Small intestine (tissue), 16 donors: ENCODE measurements around the gene TOR1A. TPM values are rescaled to one million over a fixed set of nuclear protein-coding genes. Genes with fewer than 3 reads are reported as not detected.
A peak's percentile ranks its signal among the peaks of the same experiment; 100 is the strongest.

Experiments used
- DNase-seq, 2 donors: peaks; one replicate each; pipeline versions ENCODE4 v3.0.0 to v3.0.0-alpha.2; 2013
- FAIRE-seq: peaks from 2 replicates; lab custom pipeline; 2012; peaks lifted over from hg19 to GRCh38; lab: Jason Lieb, UNC
- H3K27ac ChIP-seq, 3 donors: one replicate each; pipeline ENCODE4 v1.5.1; 2013; ENCODE audit warnings: low read length in 2 of 3, mild to moderate bottlenecking in 2 of 3, control low read depth in 1 of 3, inconsistent platforms in 1 of 3, low read depth in 1 of 3, moderate library complexity in 1 of 3
- H3K27me3 ChIP-seq, 3 donors: one replicate each; pipeline ENCODE4 v1.6.1; 2013; ENCODE audit warnings: low read length in 3 of 3, inconsistent platforms in 1 of 3; ENCODE audit not compliant: control insufficient read depth in 3 of 3, insufficient read depth in 3 of 3
- H3K36me3 ChIP-seq, 3 donors: one replicate each; pipeline ENCODE4 v1.6.1; 2013; ENCODE audit warnings: low read length in 3 of 3, inconsistent platforms in 1 of 3, low read depth in 1 of 3, mild to moderate bottlenecking in 1 of 3, moderate library complexity in 1 of 3; ENCODE audit not compliant: control insufficient read depth in 3 of 3, insufficient read depth in 2 of 3
- H3K4me1 ChIP-seq, 3 donors: one replicate each; pipeline ENCODE4 v1.6.1; 2013; ENCODE audit warnings: low read length in 2 of 3, inconsistent platforms in 1 of 3, low read depth in 1 of 3, mild to moderate bottlenecking in 1 of 3, moderate library complexity in 1 of 3; ENCODE audit not compliant: control insufficient read depth in 3 of 3, insufficient read depth in 2 of 3
- H3K4me3 ChIP-seq, 3 donors: one replicate each; pipeline ENCODE4 v1.5.1; 2013; ENCODE audit warnings: low read length in 3 of 3, control low read depth in 1 of 3, inconsistent platforms in 1 of 3, low read depth in 1 of 3, mild to moderate bottlenecking in 1 of 3, moderate library complexity in 1 of 3
- H3K9me3 ChIP-seq, 2 donors: one replicate each; pipeline ENCODE4 v1.6.1; 2013; ENCODE audit warnings: low read depth in 1 of 2, low read length in 1 of 2; ENCODE audit not compliant: control insufficient read depth in 2 of 2, insufficient read depth in 1 of 2
- WGBS, 3 donors: extraction: QIAGEN DNeasy Blood & Tissue Kit; methylation state at CpG; one replicate each; pipeline ENCODE4 v1.1.7; 2013; 5-methylcytosine and 5-hydroxymethylcytosine counted together
- long read RNA-seq, 10 donors: transcript quantifications; one replicate each; lab custom pipeline, GENCODE V29; 2026
- polyA plus RNA-seq, 4 donors: library from polyadenylated mRNA; stranded (reverse) in 3 of 4; unstranded in 1 of 4; fragments of 200-250 nt in 3 of 4; fragments of 120-200 nt in 1 of 4; gene quantifications; one replicate each; pipeline versions ENCODE4 v1.2.1 to v1.2.3, GENCODE V29; 2013
- donor health status: healthy with polysubstance abuse.
- donor health status: control.
- donor health status: control.
- donor health status: Bipolar disorder and iron deficiency.
- donor health status: healthy.

The TOR1A gene, protein sequence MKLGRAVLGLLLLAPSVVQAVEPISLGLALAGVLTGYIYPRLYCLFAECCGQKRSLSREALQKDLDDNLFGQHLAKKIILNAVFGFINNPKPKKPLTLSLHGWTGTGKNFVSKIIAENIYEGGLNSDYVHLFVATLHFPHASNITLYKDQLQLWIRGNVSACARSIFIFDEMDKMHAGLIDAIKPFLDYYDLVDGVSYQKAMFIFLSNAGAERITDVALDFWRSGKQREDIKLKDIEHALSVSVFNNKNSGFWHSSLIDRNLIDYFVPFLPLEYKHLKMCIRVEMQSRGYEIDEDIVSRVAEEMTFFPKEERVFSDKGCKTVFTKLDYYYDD
- 10 to 100 TPM; 16.3 to 31.2 (median 23.1) TPM for polyA plus RNA-seq
- long read RNA-seq, donor 1, transcript TOR1A-201 (5 exons, 2,076 nt), result major isoform, 26 of 28 reads
- long read RNA-seq, donor 1, partial matches to known transcripts, result 0 of 28 reads
- long read RNA-seq, donor 1, other reads (novel, unspliced or antisense), result 0 of 28 reads
- long read RNA-seq, donor 2, transcript TOR1A-201 (5 exons, 2,076 nt), result major isoform, 5 of 5 reads
- long read RNA-seq, donor 2, partial matches to known transcripts, result 0 of 5 reads
- long read RNA-seq, donor 2, other reads (novel, unspliced or antisense), result 0 of 5 reads
- long read RNA-seq, donor 3, partial matches to known transcripts, result 0 of 3 reads
- long read RNA-seq, donor 3, other reads (novel, unspliced or antisense), result 0 of 3 reads
- long read RNA-seq, donor 4, result 0 reads
- long read RNA-seq, donor 5, partial matches to known transcripts, result 0 of 4 reads
- long read RNA-seq, donor 5, other reads (novel, unspliced or antisense), result 0 of 4 reads
- long read RNA-seq, donor 6, transcript TOR1A-201 (5 exons, 2,076 nt), result major isoform, 16 of 16 reads
- long read RNA-seq, donor 6, partial matches to known transcripts, result 0 of 16 reads
- long read RNA-seq, donor 6, other reads (novel, unspliced or antisense), result 0 of 16 reads
- long read RNA-seq, donor 7, result 0 reads
- long read RNA-seq, donor 8, partial matches to known transcripts, result 0 of 3 reads
- long read RNA-seq, donor 8, other reads (novel, unspliced or antisense), result 0 of 3 reads
- long read RNA-seq, donor 9, partial matches to known transcripts, result 0 of 1 reads
- long read RNA-seq, donor 9, other reads (novel, unspliced or antisense), result 0 of 1 reads
- long read RNA-seq, donor 10, transcript TOR1A-201 (5 exons, 2,076 nt), result major isoform, 10 of 20 reads
- long read RNA-seq, donor 10, partial matches to known transcripts, result 10 of 20 reads
- long read RNA-seq, donor 10, other reads (novel, unspliced or antisense), result 0 of 20 reads

DNA sequence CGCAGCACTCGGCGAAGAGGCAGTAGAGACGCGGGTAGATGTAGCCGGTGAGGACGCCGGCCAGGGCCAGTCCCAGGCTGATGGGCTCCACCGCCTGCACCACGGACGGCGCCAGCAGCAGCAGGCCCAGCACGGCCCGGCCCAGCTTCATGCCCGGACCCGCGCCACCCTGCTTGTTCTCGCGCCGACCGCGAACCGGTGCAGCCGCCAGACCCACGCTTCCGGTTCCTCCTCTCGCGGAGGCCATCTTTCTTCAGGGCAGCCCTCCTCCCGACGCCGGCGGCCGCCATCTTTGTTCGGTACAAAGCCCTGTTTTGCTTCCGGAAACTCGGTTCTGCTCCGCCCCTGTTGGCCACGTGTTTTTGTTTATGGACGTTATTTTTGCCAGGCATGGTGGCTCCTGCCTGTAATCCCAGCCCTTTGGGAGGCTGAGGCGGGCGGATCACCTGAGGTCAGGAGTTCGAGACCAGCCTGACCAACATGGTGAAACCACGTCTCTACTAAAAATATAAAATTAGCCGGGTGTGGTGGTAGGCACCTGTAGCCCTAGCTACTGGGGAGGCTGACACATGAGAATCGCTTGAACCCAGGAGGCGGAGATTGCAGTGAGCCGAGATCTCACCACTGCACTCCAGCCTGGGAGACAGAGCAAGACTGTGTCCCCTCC is at the start of gene TOR1A:
TOR1A (minus strand) TSS at position 202 of the 667 bp plus-strand sequence; CDS start at position 151, 51 bp downstream.
- 1 to 4% (median 3%) methylated on average over 29 to 47 of the region's 47 CpGs for WGBS, 3 donors
- Histone ChIP-seq H3K27ac (peak within 1 kb of the TSS; percentile 28 to 63 (median 48)), H3K4me1 (peaks cover 0 to 8% (median 5%) of the 10 kb centered on the region in 3 donors), H3K27me3 (no peaks in the 10 kb centered on the region), H3K4me3 (peak within 1 kb of the TSS; percentile 65 to 93 (median 83)), H3K36me3 (peaks cover 10 to 50% (median 13%) of the 10 kb centered on the region in 3 donors), H3K9me3 (no peaks in the 10 kb centered on the region)
- FAIRE-seq (no peak), DNase-seq (peak; percentile 94 to 96)

DNA sequence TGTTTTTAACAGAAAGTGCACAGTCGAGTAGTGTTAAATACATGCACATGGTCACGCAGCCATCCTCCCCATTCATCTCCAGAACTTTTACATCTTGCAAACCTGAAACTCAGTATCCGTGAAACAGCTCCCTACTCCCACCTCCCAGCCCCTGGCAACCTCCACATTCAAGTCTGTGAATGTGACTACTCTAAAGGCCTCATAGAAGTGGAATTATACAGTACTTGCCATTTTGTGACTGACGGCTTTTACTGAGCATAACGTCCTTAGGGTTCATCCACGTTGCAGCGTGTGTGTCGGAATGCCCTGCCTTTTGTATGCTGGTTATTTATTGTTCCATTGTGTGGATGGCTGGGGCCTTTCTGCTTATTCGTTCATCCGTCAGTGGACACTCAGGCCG is 47.1 kb upstream of the TOR1A start:
- Histone ChIP-seq H3K4me1 (no peaks in the 10 kb centered on the region), H3K36me3 (peaks cover 0 to 71% (median 5%) of the 10 kb centered on the region in 3 donors), H3K9me3 (no peaks in the 10 kb centered on the region), H3K27ac (no peak overlapping the region), H3K27me3 (no peaks in the 10 kb centered on the region), H3K4me3 (no peak overlapping the region)
- DNase-seq, result no peak
- WGBS, 3 donors, result 92 to 97% (median 96%) methylated on average over 10 to 11 of the region's 11 CpGs
- no peak for FAIRE-seq

DNA sequence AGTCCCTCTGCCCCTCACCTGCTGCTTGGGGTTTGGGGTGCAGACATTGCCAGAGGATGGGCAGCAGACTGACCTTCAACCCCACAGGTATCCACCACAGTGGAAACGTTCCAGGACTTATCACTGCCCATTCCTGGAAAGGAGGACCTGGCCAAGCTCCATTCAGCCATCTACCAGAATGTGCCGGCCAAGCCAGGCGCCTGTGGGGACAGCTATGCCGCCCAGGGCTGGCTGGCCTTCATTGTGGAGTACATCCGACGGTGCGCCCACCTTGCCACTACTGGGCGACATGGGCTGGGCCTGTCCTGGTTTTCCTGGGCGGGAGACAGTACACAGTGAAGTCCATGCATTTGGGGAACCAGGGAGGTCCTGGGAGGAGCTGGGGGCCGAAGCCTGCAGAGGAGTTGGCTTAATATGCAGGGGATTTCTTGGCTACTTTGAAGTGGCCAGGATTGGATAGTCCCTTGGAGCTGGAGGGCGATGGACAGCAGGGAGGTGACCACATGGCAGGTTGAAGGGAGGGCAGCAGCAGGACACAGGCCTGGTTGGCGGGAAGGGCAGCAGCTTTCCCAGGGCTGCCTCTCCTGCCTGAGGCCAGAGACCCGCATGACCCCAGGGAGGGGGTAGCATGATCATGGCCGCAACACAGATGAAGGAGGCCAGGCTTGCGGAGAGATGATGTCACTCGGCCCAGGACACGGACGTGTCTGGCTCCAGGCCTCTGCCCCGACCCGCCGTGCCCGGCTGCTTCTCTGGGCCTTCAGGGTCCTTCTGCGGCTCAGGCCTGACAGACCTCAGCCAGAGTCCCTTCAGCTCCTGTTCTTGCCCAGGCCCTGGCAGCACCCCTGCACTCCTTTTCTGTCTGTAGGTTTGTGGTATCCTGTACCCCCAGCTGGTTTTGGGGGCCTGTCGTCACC is 45.9 kb upstream of the TOR1A start:
- DNase-seq (no peak), FAIRE-seq (no peak)
- WGBS, 3 donors, result 92 to 94% (median 93%) methylated on average over 23 to 24 of the region's 24 CpGs
- Histone ChIP-seq H3K36me3 (peaks cover 0 to 71% (median 3%) of the 10 kb centered on the region in 3 donors), H3K4me3 (no peak overlapping the region), H3K27me3 (no peaks in the 10 kb centered on the region), H3K9me3 (no peaks in the 10 kb centered on the region), H3K27ac (peak overlapping the region in 2 of 3 donors; percentile 43 to 72), H3K4me1 (no peaks in the 10 kb centered on the region)

DNA sequence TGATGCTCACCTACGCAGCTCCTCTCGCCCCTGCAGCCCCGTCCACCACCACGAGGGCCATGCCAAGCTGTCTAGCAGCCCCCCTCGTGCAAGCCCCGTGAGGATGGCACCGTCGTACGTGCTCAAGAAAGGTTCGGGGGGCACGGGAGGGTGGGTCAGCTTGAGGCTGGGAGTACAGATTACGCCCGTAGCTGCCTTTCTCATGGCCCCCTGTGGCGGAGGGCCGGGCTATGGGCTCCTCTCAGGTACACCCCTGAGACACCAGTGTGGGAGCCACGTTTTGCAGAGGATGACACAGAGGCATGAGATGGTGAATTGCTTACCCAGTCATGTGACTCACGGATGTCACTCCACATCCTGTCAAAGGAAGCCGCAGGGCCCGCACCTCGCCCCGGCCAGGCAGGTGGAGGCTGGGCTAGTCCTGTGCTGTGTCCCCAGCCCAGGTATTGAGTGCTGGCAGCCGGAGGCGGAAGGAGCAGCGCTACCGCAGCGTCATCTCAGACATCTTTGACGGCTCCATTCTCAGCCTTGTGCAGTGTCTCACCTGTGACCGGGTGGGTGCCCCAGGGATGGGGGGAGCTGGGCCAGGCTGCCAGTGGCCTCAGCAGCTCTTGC is 45.0 kb upstream of the TOR1A start:
- peak in 1 of 2 donors; percentile 73 for DNase-seq
- Histone ChIP-seq H3K4me1 (no peaks in the 10 kb centered on the region), H3K27me3 (no peaks in the 10 kb centered on the region), H3K36me3 (peaks cover 0 to 65% (median 3%) of the 10 kb centered on the region in 3 donors), H3K27ac (peak overlapping the region in 2 of 3 donors; percentile 60 to 74), H3K9me3 (no peaks in the 10 kb centered on the region), H3K4me3 (no peak overlapping the region)
- WGBS, 3 donors, result 70 to 79% (median 77%) methylated on average over 23 to 28 of the region's 28 CpGs
- FAIRE-seq, result no peak

DNA sequence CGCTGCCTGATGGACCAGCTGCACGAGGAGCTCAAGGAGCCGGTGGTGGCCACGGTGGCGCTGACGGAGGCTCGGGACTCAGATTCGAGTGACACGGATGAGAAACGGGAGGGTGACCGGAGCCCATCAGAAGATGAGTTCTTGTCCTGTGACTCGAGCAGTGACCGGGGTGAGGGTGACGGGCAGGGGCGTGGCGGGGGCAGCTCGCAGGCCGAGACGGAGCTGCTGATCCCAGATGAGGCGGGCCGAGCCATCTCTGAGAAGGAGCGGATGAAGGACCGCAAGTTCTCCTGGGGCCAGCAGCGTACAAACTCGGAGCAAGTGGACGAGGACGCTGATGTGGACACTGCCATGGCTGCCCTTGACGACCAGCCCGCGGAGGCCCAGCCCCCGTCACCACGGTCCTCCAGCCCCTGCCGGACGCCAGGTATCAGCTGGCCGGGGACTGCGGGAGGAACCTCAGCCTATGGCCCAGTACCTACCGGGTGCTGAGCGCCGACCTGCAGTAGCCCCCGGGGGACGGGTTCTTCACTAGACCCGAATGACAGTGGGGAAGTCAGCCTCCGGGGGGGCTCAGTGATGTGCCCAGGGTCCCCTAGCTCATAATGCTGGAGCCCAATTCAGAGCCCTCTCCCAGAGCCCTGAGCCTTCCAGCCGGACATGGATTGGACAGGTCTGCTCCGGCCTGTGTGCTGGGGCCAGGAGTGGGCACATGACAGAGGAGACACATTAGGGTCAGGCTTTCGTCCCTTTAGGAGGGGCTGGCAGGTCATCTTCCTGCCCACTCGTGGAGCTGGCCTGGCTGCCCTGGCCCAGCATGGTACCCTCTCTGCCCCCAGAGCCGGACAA is 44.3 kb upstream of the TOR1A start:
- 89 to 91% (median 89%) methylated on average over 46 to 48 of the region's 48 CpGs for WGBS, 3 donors
- no peaks in the 10 kb centered on the region for H3K27me3 ChIP-seq

DNA sequence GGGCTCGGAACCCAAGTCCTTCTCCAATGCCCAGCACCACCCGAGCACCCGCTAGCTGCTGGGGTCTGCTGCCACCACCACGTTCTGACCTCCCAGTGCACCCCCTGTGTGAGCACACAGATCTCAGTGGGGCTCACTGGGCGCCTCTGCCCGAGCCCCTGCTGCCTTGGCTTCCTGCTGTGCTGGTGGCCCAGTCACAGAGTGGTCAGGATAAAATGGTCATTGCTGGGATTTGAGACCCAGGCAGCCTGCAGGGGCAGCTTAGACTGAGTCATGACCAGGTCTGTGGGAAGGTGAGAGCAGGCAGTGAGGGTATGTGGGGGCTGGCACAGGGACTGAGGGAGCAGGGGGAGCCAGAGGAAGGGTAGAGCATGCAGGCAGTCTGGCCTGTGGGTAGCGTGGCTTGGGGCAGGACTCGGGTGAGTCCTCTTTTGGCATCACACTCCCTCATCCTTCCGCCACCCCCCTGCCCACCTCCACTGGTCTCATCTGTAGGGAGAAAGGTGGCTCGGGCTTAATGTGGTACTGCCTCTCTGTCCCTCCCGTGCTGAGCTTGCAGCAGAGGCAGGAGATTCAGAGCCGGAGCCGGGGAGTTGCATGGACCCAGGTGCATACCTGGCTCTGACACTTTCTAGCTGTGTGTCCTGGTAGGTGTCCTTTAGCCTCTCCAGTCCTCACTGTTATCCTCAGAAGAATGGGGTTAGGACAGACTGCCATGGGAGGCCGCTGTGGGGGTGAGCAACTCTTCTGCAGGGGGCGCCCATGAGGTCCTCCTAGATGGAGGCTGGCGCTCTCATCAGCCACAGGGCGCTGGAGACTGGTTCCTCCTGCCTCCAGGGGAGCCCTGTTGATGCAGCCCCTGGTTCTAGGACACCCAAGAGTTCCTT is 43.4 kb upstream of the TOR1A start:
- WGBS, 3 donors, result 79 to 82% (median 82%) methylated on average over 17 of the region's 17 CpGs
- DNase-seq, result no peak

More for the DNA sequence above, 44.3 kb upstream of the TOR1A start:
- peaks cover 0 to 63% (median 3%) of the 10 kb centered on the region in 3 donors for H3K36me3 ChIP-seq
- DNase-seq (no peak), FAIRE-seq (no peak)
- H3K9me3 ChIP-seq, result no peaks in the 10 kb centered on the region
- peak overlapping the region in 2 of 3 donors; percentile 60 to 74 for H3K27ac ChIP-seq
- H3K4me3 ChIP-seq, result no peak overlapping the region
- H3K4me1 ChIP-seq, result no peaks in the 10 kb centered on the region

More for the DNA sequence above, 43.4 kb upstream of the TOR1A start:
- Histone ChIP-seq H3K4me3 (no peak overlapping the region), H3K27me3 (no peaks in the 10 kb centered on the region), H3K4me1 (no peaks in the 10 kb centered on the region), H3K36me3 (peaks cover 0 to 67% (median 3%) of the 10 kb centered on the region in 3 donors), H3K27ac (peak overlapping the region in 1 of 3 donors; percentile 22), H3K9me3 (no peaks in the 10 kb centered on the region)
- FAIRE-seq, result no peak
